Sciatic nerve (tissue), 2 donors: Measurements from ENCODE around the gene DIRAS1. TPM values are rescaled to one million over a fixed set of nuclear protein-coding genes. Genes with fewer than 3 reads are reported as not detected.
A peak's percentile ranks its signal among the peaks of the same experiment; 100 is the strongest.
"Not testable (repeated sequence)": the region's sequence is repeated elsewhere in the genome, so short reads cannot be mapped to it uniquely, and the experiment has no call there.

Experiments used
- ATAC-seq: fragments of 200-7000 bp; cut with Tn5 transposase; one replicate; pipeline ENCODE4 v1.9.1; 2020; ENCODE audit warnings: mild to moderate bottlenecking, moderate library complexity
- DNase-seq: peaks from one replicate; pipeline ENCODE4 v3.0.0-alpha.2; 2020; ENCODE audit warnings: low spot score
- intact Hi-C: fragments of 100-400 bp; cut with DNase I; formaldehyde crosslinking; loops from one replicate; pipeline ENCODE4 v1.14.2; 2022
- total RNA-seq: library from RNA; stranded (reverse); fragmentation: NEBNext Ultra II Directional; extraction: Animal tissue kit (Norgen Biotek cat#: 25700); gene quantifications from one replicate; pipeline ENCODE4 v1.2.1, GENCODE V29; 2021
- donor health status: DM: no; HTN: no; CAD: no.
- donor health status: DM: no; HTN: no; CAD: no.

Gene DIRAS1
- total RNA-seq, 1 donor from 2014 or later, result 0.45 TPM

DNA sequence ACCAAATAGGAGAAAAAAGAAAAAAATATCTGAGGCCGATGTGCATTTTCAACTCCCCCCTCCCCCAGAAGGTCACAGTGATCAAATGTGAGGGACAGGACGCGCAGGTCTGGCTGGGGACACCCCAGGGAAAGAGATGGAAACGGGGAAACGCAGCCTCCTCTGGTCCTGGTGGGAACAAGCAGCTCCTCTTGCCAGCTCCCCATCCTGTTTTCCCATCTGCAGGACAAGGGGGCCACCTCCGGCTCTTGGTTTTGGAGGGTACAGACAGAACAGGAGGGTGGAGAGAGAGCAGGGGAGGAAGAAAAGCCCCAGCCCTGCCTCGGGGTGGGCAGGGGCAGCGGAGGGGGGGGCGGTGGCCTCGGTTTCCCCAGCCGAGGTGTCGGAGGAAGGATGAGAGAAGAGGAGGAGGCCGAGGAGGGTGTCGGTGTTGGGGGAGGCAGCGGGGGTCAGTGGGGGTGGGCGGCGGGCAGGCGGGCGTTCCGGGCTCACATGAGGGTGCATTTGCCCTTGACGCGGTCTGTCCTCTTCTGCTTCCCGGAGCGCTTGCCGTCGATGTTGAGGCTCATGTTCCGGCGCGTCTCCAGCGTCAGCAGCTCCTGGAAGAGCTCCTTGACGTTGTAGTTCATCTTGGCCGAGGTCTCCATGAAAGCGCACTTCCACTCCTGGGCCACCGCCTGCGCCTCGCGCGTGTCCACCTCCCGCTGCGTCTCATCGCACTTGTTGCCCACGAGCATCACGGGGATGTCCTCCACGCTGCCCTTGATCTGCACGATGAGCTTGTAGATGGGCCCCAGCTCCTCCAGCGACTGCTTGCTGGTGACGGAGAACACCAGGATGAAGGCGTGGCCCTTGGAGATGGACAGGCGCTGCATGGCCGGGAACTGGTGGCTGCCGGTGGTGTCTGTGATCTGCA lies 4.2 kb downstream of the DIRAS1 start:
- DNase-seq, result no peak
- no peak for ATAC-seq
- intact Hi-C loops, result no loop called here

- ATAC-seq (no peak), DNase-seq (no peak)
- intact Hi-C loops, result no loop called here
These were observed 4.9 kb downstream of the DIRAS1 start for GRCh38 chr19:2716275-2716650.

DNA sequence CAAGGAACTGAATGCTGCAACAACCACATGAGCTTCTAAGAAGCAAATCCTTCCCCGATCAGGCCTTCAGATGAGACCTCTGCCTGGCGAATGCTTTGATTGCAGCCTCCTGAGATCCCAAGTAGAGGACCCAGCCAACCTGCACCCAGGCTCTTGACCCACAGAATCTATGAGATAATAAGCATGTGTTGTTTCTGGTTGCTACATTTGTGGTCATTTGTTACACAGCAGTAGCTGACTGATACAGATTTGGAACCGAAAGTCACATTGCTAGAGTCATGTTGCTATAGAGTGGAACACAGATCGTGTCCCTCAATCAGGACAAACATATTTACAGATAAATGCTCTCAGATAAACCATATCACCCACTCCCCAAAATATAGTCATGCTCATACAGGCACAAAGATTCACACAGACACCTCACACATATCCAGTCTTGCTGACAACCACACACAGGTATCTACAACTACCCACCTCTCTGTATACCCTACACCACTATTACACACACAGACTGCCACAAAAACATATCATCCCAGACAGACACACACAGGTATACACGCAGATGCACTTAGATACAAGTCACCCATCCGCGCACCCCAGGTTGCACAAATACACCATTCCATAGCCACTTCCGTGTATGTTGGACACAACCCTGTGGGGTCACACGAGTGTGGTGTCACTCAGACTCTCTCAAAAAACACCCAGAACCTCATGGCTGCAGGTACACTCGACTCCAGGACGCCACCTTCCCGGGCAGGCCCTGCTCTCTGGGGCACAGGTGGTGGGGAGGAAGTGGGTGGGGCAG lies 5.5 kb downstream of the DIRAS1 start:
- no peak for ATAC-seq
- intact Hi-C loops, result no loop called here
- DNase-seq, result no peak

GRCh38 chr19:2714531-2715269 lies 6.5 kb downstream of the DIRAS1 start:
- DNase-seq, result no peak
- intact Hi-C loops, result no loop called here
- ATAC-seq, result no peak

GRCh38 chr19:2714102-2714501 lies 7.1 kb downstream of the DIRAS1 start:
- DNase-seq, intact Hi-C loops, ATAC-seq: not testable (repeated sequence)

DNA sequence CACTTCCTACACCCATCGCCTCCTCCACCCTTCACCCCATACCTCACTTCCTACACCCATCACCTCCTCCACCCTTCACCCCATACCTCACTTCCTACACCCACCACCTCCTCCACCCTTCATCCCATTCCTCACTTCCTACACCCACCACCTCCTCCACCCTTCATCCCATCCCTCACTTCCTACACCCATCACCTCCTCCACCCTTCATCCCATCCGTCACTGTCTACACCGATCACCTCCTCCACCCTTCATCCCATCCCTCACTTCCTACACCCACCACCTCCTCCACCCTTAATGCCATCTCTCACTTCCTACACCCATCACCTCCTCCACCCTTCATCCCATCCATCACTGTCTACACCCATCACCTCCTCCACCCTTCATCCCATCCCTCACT lies 8.0 kb downstream of the DIRAS1 start:
- intact Hi-C loops, DNase-seq, ATAC-seq: not testable (repeated sequence)

DNA sequence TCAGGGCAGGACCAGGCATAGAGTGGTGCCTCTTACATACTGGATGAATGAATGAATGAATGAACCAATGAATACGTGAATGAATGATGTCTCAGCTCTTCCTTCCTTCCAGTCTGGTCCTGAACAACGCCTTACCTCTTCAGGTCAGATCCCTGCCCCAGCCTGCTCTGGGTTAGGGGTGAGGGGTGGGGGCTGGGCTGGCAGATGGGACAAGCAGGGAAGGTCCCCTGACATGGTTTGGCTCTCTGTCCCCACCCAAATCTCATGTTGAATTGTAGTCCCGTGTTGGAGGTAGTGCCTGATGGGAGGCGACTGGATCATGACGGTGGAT lies 9.3 kb downstream of the DIRAS1 start:
- no peak for DNase-seq

DNA sequence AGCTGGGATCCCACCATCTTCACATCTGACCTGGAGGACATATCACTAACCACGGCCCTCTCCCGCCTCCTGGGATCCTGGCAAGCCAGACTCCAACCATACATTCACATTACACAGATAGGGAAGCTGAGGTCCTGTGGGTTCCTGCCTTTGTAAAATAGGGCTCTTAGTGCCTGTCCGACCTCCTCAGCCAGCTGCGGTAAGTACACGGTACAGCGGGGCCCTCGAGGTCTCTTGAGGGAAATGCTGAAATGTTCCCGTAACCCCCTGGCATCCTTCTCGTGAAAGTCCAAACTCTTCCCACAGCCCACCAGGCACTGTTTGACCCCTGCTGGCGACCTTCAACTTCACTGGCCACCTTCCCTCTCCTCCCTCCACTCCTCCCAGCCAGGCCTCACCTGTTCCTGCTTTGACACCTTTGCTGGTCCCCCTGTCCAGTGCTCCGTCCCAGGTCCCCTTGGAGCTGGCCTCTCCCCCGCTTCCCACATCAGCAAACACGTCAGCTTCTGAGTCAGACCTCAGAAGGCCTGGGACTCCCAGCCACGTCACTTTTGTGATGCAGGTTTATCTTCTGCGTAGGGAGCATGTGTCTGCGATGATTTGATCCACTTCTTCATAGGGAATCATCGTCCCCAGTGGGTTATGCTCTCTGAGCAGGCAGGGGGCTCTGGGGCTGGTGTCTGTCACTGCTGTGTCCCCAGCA lies 9.8 kb downstream of the DIRAS1 start:
- ATAC-seq, result no peak
- intact Hi-C loops, result no loop called here

More for the DNA sequence above, 9.3 kb downstream of the DIRAS1 start:
- intact Hi-C loops, result no loop called here
- ATAC-seq, result no peak

DNA sequence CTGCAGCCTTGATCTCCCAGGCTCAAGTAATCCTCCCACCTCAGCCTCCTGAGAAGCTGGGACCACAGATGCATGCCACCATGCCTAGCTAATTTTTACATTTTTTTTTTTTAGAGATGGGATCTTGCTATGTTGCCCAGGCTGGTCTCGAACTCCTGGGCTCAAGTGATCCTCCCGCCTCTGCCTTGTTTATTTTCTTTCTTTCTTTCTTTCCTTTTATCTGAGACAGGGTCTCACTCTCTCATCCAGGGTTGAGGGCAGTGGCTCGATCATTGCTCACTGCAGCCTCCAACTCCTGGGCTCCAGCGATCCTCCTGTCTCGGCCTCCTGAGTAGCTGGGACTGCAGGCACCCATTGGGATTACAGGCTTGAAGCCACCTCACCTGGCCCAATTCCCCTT lies 14.9 kb downstream of the DIRAS1 start:
- no peak for DNase-seq
- no peak for ATAC-seq
- intact Hi-C loops, result no loop called here

More for the DNA sequence above, 9.8 kb downstream of the DIRAS1 start:
- DNase-seq, result no peak

DNA sequence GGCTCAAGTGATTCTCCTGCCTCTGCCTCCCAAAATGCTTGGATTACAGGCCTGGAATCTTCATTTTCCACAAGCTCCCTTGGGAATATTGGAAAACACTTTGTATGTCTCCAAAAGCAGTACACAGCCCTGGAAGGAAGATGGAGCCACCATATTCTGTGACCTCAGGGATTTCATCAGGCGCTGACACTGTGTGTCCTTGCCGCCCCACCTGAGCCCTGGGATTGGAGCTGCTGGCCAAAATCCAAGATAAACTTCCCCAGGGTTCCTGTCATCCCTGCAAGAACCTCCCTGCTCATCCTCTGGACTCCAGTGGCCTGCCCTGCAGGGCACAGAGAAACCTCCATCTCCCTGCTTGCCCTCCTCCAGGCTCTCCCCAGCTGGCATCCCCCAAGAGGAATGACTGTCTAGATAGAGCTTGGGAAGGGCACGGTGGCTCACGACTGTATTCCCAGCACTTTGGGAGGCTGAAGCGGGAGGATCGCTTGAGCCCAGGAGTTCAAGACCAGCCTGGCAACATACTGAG lies 17.4 kb downstream of the DIRAS1 start:
- ATAC-seq, result no peak
- intact Hi-C loops, result no loop called here

GRCh38 chr19:2703077-2703437 lies 18.1 kb downstream of the DIRAS1 start:
- intact Hi-C loops, result no loop called here
- no peak for DNase-seq

More for the DNA sequence above, 17.4 kb downstream of the DIRAS1 start:
- DNase-seq, result no peak

GRCh38 chr19:2702170-2703076 lies 18.7 kb downstream of the DIRAS1 start, which contains the start of gene GNG7:
TSS of gene GNG7 (minus strand) at chr19:2702694. CDS start at chr19:2520688, 182,006 bp downstream.
- DNase-seq (peak; percentile 96), ATAC-seq (peak; percentile 99)
- intact Hi-C loops, result no loop called here

More at GRCh38 chr19:2703077-2703437, 18.1 kb downstream of the DIRAS1 start:
- ATAC-seq, result no peak

- ATAC-seq (no peak), DNase-seq (no peak)
- intact Hi-C loops, result no loop called here
These were observed 19.6 kb downstream of the DIRAS1 start for GRCh38 chr19:2701361-2702169.

DNA sequence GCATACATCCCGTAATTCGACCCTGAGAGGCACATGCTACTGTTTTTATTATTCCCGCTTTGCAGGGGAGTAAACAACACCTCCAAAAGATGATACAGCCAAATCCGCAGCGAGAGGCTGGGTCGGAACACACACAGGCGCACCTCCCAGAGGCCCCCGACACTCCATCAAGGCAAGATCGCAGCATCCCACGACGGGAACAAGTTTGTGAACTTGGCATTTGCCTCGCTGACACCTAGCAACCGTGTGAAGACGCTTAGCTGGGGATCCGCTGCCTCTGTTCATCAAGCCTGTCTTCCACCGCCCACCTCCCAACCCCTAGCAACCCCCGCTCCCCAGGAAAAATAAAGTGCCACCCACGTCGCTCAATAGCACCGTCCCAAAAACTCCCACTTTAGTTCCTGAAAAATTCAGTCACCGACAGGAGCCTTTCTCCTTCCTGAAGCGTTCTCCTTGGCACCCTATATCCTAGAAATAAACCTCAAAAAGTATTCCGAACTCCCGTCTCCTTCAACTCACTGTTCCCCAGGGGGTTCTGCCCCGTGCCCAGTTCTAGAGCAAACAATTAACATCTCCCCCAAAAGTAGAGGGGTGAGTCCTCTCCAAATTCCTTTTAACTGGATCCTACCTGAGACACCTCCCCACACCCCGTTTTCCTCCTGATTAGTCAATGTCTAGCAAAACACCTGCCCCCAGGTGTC lies 20.4 kb downstream of the DIRAS1 start:
- DNase-seq (no peak), ATAC-seq (no peak)
- intact Hi-C loops, result no loop called here

GRCh38 chr19:2699413-2700140 lies 21.6 kb downstream of the DIRAS1 start:
- DNase-seq, result no peak
- intact Hi-C loops, result no loop called here

DNA sequence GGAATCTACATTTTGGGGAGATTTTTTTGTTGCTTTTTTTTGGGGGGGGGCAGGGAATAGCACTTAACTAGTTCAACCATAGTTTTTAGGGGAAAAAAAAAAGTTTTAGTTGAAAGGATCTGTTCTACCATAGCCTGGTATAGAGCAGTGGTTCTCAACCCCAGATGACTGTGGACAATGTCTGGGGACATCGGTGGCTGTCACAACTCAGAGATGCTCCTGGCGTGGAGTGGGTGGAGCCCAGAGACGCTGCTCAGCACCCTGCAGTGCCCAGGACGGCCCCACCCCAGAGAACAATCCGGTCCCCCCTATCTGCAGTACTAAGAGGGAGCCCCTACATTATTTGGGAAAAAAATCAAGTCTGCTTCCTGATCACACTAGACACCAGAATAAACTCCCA lies 27.0 kb downstream of the DIRAS1 start:
- ATAC-seq (no peak), DNase-seq (no peak)
- intact Hi-C loops, result no loop called here

More at GRCh38 chr19:2699413-2700140, 21.6 kb downstream of the DIRAS1 start:
- no peak for ATAC-seq
